Spleen (tissue), 7 donors: Measurements from ENCODE around the gene MT1HL1.

Experiments
- CTCF ChIP-seq, 11 experiments: fragments of 200-600 bp in 7 of 11; fragments of 450-650 bp in 4 of 11; sonication (generic) in 4 of 11; IDR thresholded peaks in 8 of 11; conservative IDR thresholded peaks in 3 of 11; 1 replicate in 7 of 11; 2 replicates in 4 of 11; pipeline versions ENCODE4 v1.4.0 to v1.8.0; 2016 to 2021; ENCODE audit warnings: antibody characterized with exemption in 11 of 11, inconsistent platforms in 4 of 11, mild to moderate bottlenecking in 1 of 11
- POLR2A ChIP-seq, 3 donors: fragments of 450-650 bp; IDR thresholded peaks; one replicate each; pipeline ENCODE4 v1.5.1; 2017; ENCODE audit warnings: antibody characterized with exemption in 3 of 3, mild to moderate bottlenecking in 1 of 3
- POLR2AphosphoS5 ChIP-seq, 3 donors: sonication (generic); formaldehyde crosslinking; IDR thresholded peaks; one replicate each; pipeline ENCODE4 v1.5.1; 2017; ENCODE audit warnings: antibody characterized with exemption in 3 of 3
- donor health status: DM: no; HTN: no; CAD: no; lungs with moderate emphysema.
- donor health status: DM: no; HTN: no; CAD: no.
- donor health status: DM: no; HTN: no; CAD: no.

DNA sequence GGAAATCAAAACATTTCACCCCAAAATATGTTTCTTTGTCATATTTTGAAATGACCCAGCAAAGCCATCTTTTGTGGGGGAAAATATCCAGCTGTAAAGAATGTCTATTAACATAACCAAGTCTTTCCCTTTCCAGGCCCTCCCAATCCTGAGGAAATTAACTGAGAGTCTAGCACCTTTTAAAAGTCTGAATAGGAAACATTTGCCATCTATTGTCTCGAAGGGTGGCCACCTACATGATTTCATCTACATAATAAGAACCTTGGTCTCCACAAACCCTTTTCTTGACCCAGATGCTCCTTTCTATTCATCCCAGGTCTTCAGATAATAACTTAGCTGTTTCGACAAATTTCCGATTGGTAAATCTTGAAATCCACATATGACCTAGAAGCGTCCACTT is 5.4 kb upstream of the MT1HL1 start:
- TF ChIP-seq CTCF (IDR thresholded peaks at IDR 0.05 in 8 of 11, conservative IDR thresholded peaks at IDR 0.05 in 3 of 11) (no peak), POLR2A (IDR thresholded peaks at IDR 0.05) (no peak), POLR2AphosphoS5 (IDR thresholded peaks at IDR 0.05) (no peak)
